GM12878 (cell line): ENCODE results near the gene HLA-DRA. TPM values are rescaled to one million over a fixed set of nuclear protein-coding genes. Genes with fewer than 3 reads are reported as not detected.

Experiments
- ELK1 ChIP-seq: IDR thresholded peaks from 2 replicates; pipeline ENCODE4 v1.6.1; 2012; ENCODE audit warnings: low read depth, low read length, improper control_type of control experiment
- HCFC1 ChIP-seq: fragments of 150-350 bp; IDR thresholded peaks from 2 replicates; pipeline ENCODE4 v1.6.1; 2014; ENCODE audit warnings: low read length
- JUNB ChIP-seq: IDR thresholded peaks from 2 replicates; pipeline ENCODE4 v1.6.1; 2016; ENCODE audit warnings: antibody characterized with exemption, mild to moderate bottlenecking
- KAT2A ChIP-seq: conservative IDR thresholded peaks from 2 replicates; pipeline ENCODE4 v1.6.1; 2011; ENCODE audit warnings: low read depth, low read length; ENCODE audit not compliant: control insufficient read depth
- KDM1A ChIP-seq: fragments of 200-600 bp; sonication (generic); IDR thresholded peaks from 2 replicates; pipeline ENCODE4 v1.6.1; 2016; ENCODE audit warnings: borderline replicate concordance
- MTA3 ChIP-seq: IDR thresholded peaks from 2 replicates; pipeline ENCODE4 v1.6.1; 2012; ENCODE audit warnings: low read length, inconsistent platforms, borderline replicate concordance
- NRF1 ChIP-seq: conservative IDR thresholded peaks from 2 replicates; pipeline ENCODE4 v1.6.1; 2011; ENCODE audit warnings: mild to moderate bottlenecking, low read depth, low read length, improper control_type of control experiment
- POLR2AphosphoS5 ChIP-seq: IDR thresholded peaks from 2 replicates; pipeline ENCODE4 v1.6.1; 2011; ENCODE audit warnings: mild to moderate bottlenecking, low read length, inconsistent platforms
- SPI1 ChIP-seq: IDR thresholded peaks from 2 replicates; pipeline ENCODE4 v1.6.1; 2011; ENCODE audit warnings: low read depth, mild to moderate bottlenecking, low read length, moderate library complexity, borderline replicate concordance; ENCODE audit not compliant: insufficient read depth
- ZBED1 ChIP-seq: IDR thresholded peaks from 2 replicates; pipeline ENCODE4 v1.6.1; 2016; ENCODE audit warnings: borderline replicate concordance
- ZNF592 ChIP-seq: fragments of 450-650 bp; IDR thresholded peaks from 2 replicates; pipeline ENCODE4 v1.6.1; 2017; ENCODE audit warnings: mild to moderate bottlenecking, moderate library complexity
- polyA plus RNA-seq, 11 experiments: library from polyadenylated mRNA; depleted of rRNA in 4 of 11; unstranded in 6 of 11; stranded (reverse) in 5 of 11; fragments of >200 nt; fragmentation: Nextera tagmentation in 4 of 11; fragmentation: Illumina TruSeq in 1 of 11; extraction: Ambion mirVana in 4 of 11; extraction: Trizol in 1 of 11; gene quantifications; 1 replicate in 1 of 11; 2 replicates in 10 of 11; pipeline versions ENCODE4 v1.2.1 to v1.2.3, GENCODE V29; 2011 to 2016; ENCODE audit warnings: inconsistent platforms in 2 of 11, missing spikeins in 2 of 11, low read depth in 1 of 11
- total RNA-seq, 4 experiments: library from RNA; depleted of rRNA in 3 of 4; stranded (reverse); fragments of >200 nt in 3 of 4; fragmentation: Illumina TruSeq in 1 of 4; extraction: Trizol in 1 of 4; gene quantifications; 2 replicates each; pipeline versions ENCODE4 v1.2.1 to v1.2.3, GENCODE V29; 2013 to 2021
- TF ChIP-seq, protein P1 (sequence below): IDR thresholded peaks from 2 replicates; pipeline ENCODE4 v1.6.1; 2012; ENCODE audit warnings: low read depth, low read length, improper control_type of control experiment
- TF ChIP-seq, protein P2 (sequence below): fragments of 450-650 bp; IDR thresholded peaks from 2 replicates; pipeline ENCODE4 v1.6.1; 2017; ENCODE audit warnings: antibody characterized with exemption, mild to moderate bottlenecking, moderate library complexity
- TF ChIP-seq, protein P3 (sequence below), 3 experiments: IDR thresholded peaks in 2 of 3; conservative IDR thresholded peaks in 1 of 3; 2 replicates each; pipeline ENCODE4 v1.5.1; 2011; ENCODE audit warnings: low read depth in 3 of 3, low read length in 3 of 3, mild to moderate bottlenecking in 3 of 3, control low read depth in 2 of 3, moderate library complexity in 2 of 3, inconsistent platforms in 1 of 3, mixed read lengths in 1 of 3; ENCODE audit not compliant: control insufficient read depth in 2 of 3, insufficient read depth in 1 of 3; ENCODE audit errors: extremely low read depth in 1 of 3
- TF ChIP-seq, protein P4 (sequence below): fragments of 450-650 bp; IDR thresholded peaks from 2 replicates; pipeline ENCODE4 v1.6.1; 2017; ENCODE audit warnings: mild to moderate bottlenecking

Gene HLA-DRA
- total and polyA plus RNA-seq, 10 of the 15 experiments (the other 5 are each of a cell fraction or from before 2014, with no cell fraction given), result 2,040 to 7,093 (median 2,859) TPM

GRCh38 chr6:32436995-32437836 is 2.5 kb upstream of the HLA-DRA start (continued):
- TF ChIP-seq, protein P1, sequence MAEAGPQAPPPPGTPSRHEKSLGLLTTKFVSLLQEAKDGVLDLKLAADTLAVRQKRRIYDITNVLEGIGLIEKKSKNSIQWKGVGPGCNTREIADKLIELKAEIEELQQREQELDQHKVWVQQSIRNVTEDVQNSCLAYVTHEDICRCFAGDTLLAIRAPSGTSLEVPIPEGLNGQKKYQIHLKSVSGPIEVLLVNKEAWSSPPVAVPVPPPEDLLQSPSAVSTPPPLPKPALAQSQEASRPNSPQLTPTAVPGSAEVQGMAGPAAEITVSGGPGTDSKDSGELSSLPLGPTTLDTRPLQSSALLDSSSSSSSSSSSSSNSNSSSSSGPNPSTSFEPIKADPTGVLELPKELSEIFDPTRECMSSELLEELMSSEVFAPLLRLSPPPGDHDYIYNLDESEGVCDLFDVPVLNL, result no peak
- TF ChIP-seq ZNF592, result peak; percentile 95
- TF ChIP-seq POLR2AphosphoS5, result 0 out of 2 replicates have a peak, but pooled peaks have one; percentile 51
- no peak for TF ChIP-seq ZBED1
- no peak for TF ChIP-seq ELK1
- no peak for TF ChIP-seq KAT2A
- peak; percentile 5; the same call in 1 of the 2 replicates for TF ChIP-seq MTA3
- TF ChIP-seq SPI1, result peak; percentile 97
- TF ChIP-seq JUNB, result peak; percentile 68; the same call in 1 of the 2 replicates
- TF ChIP-seq, protein P2, sequence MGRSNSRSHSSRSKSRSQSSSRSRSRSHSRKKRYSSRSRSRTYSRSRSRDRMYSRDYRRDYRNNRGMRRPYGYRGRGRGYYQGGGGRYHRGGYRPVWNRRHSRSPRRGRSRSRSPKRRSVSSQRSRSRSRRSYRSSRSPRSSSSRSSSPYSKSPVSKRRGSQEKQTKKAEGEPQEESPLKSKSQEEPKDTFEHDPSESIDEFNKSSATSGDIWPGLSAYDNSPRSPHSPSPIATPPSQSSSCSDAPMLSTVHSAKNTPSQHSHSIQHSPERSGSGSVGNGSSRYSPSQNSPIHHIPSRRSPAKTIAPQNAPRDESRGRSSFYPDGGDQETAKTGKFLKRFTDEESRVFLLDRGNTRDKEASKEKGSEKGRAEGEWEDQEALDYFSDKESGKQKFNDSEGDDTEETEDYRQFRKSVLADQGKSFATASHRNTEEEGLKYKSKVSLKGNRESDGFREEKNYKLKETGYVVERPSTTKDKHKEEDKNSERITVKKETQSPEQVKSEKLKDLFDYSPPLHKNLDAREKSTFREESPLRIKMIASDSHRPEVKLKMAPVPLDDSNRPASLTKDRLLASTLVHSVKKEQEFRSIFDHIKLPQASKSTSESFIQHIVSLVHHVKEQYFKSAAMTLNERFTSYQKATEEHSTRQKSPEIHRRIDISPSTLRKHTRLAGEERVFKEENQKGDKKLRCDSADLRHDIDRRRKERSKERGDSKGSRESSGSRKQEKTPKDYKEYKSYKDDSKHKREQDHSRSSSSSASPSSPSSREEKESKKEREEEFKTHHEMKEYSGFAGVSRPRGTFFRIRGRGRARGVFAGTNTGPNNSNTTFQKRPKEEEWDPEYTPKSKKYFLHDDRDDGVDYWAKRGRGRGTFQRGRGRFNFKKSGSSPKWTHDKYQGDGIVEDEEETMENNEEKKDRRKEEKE, result no peak
- TF ChIP-seq, protein P3, sequence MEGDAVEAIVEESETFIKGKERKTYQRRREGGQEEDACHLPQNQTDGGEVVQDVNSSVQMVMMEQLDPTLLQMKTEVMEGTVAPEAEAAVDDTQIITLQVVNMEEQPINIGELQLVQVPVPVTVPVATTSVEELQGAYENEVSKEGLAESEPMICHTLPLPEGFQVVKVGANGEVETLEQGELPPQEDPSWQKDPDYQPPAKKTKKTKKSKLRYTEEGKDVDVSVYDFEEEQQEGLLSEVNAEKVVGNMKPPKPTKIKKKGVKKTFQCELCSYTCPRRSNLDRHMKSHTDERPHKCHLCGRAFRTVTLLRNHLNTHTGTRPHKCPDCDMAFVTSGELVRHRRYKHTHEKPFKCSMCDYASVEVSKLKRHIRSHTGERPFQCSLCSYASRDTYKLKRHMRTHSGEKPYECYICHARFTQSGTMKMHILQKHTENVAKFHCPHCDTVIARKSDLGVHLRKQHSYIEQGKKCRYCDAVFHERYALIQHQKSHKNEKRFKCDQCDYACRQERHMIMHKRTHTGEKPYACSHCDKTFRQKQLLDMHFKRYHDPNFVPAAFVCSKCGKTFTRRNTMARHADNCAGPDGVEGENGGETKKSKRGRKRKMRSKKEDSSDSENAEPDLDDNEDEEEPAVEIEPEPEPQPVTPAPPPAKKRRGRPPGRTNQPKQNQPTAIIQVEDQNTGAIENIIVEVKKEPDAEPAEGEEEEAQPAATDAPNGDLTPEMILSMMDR (IDR thresholded peaks at IDR 0.05 in 2 of 3, conservative IDR thresholded peaks at IDR 0.05 in 1 of 3; ENCODE audit: control insufficient read depth in 2 of 3, extremely low read depth in 1 of 3, insufficient read depth in 1 of 3, low read depth in 3 of 3, low read length in 3 of 3), result no peak
- TF ChIP-seq KDM1A, result no peak
- TF ChIP-seq, protein P4, sequence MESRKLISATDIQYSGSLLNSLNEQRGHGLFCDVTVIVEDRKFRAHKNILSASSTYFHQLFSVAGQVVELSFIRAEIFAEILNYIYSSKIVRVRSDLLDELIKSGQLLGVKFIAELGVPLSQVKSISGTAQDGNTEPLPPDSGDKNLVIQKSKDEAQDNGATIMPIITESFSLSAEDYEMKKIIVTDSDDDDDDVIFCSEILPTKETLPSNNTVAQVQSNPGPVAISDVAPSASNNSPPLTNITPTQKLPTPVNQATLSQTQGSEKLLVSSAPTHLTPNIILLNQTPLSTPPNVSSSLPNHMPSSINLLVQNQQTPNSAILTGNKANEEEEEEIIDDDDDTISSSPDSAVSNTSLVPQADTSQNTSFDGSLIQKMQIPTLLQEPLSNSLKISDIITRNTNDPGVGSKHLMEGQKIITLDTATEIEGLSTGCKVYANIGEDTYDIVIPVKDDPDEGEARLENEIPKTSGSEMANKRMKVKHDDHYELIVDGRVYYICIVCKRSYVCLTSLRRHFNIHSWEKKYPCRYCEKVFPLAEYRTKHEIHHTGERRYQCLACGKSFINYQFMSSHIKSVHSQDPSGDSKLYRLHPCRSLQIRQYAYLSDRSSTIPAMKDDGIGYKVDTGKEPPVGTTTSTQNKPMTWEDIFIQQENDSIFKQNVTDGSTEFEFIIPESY, result no peak
- TF ChIP-seq NRF1, result no peak
- no peak for TF ChIP-seq HCFC1
